Right atrium auricular region (tissue), 2 donors: ENCODE results near the gene SLC1A4. TPM values are rescaled to one million over a fixed set of nuclear protein-coding genes. Genes with fewer than 3 reads are reported as not detected.

Source experiments
- DNase-seq: peaks from one replicate; pipeline ENCODE4 v3.0.0-alpha.2; 2019; ENCODE audit warnings: low spot score
- H3K27ac ChIP-seq, 2 donors: fragments of 200-600 bp; sonication (generic); 1 replicate in 1 of 2; 2 replicates in 1 of 2; pipeline ENCODE4 v1.5.1; 2016 to 2019
- H3K27me3 ChIP-seq, 2 donors: fragments of 200-600 bp; sonication (generic); one replicate each; pipeline versions ENCODE4 v1.5.1 to v1.6.0; 2017 to 2019
- H3K36me3 ChIP-seq: fragments of 200-600 bp; sonication (generic); one replicate; pipeline ENCODE4 v1.5.1; 2016
- H3K4me1 ChIP-seq, 2 donors: fragments of 200-600 bp; sonication (generic); one replicate each; pipeline versions ENCODE4 v1.5.1 to v1.6.0; 2017 to 2019
- H3K4me3 ChIP-seq, 2 donors: fragments of 200-600 bp; sonication (generic); 1 replicate in 1 of 2; 2 replicates in 1 of 2; pipeline ENCODE4 v1.5.1; 2017 to 2019; ENCODE audit warnings: mild to moderate bottlenecking in 1 of 2, moderate library complexity in 1 of 2
- H3K9me3 ChIP-seq, 2 donors: fragments of 200-600 bp; sonication (generic); one replicate each; pipeline ENCODE4 v1.5.1; 2019
- total RNA-seq, 2 donors: library from RNA; depleted of rRNA; stranded (reverse); fragments of >200 nt; gene quantifications; one replicate each; pipeline ENCODE4 v1.1.0, GENCODE V29; 2016
- TF ChIP-seq, protein P1 (sequence below), 2 donors: fragments of 200-600 bp; sonication (generic); IDR thresholded peaks; one replicate each; pipeline ENCODE4 v1.5.1; 2019; ENCODE audit warnings: antibody characterized with exemption in 2 of 2

SLC1A4 gene
- total RNA-seq, 2 donors from 2014 or later, result 2.2 to 6.0 TPM

DNA sequence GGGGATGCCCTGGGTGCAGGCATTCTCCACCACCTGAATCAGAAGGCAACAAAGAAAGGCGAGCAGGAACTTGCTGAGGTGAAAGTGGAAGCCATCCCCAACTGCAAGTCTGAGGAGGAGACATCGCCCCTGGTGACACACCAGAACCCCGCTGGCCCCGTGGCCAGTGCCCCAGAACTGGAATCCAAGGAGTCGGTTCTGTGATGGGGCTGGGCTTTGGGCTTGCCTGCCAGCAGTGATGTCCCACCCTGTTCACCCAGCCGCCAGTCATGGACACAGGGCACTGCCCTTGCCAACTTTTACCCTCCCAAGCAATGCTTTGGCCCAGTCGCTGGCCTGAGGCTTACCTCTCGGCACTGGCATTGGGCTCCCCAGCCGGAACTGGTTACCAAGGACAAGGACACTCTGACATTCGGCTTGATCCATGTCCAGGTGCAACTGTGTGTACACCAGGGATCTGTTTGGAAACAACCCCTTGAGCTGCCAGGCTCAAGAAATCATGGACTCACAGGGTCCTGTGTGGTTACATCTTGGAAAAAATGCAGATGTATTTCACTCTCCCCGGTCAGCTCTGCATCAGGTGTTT, 31.8 kb downstream of the SLC1A4 start:
- TF ChIP-seq, protein P1, sequence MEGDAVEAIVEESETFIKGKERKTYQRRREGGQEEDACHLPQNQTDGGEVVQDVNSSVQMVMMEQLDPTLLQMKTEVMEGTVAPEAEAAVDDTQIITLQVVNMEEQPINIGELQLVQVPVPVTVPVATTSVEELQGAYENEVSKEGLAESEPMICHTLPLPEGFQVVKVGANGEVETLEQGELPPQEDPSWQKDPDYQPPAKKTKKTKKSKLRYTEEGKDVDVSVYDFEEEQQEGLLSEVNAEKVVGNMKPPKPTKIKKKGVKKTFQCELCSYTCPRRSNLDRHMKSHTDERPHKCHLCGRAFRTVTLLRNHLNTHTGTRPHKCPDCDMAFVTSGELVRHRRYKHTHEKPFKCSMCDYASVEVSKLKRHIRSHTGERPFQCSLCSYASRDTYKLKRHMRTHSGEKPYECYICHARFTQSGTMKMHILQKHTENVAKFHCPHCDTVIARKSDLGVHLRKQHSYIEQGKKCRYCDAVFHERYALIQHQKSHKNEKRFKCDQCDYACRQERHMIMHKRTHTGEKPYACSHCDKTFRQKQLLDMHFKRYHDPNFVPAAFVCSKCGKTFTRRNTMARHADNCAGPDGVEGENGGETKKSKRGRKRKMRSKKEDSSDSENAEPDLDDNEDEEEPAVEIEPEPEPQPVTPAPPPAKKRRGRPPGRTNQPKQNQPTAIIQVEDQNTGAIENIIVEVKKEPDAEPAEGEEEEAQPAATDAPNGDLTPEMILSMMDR (IDR thresholded peaks at IDR 0.05), result no peak
- DNase-seq, result no peak
- Histone ChIP-seq H3K4me1 (peaks cover 0 to 3% of the 10 kb centered on the region in 2 donors), H3K4me3 (no peak overlapping the region), H3K27ac (no peak overlapping the region), H3K27me3 (no peaks in the 10 kb centered on the region), H3K9me3 (no peaks in the 10 kb centered on the region), H3K36me3 (peaks cover 22% of the 10 kb centered on the region)

DNA sequence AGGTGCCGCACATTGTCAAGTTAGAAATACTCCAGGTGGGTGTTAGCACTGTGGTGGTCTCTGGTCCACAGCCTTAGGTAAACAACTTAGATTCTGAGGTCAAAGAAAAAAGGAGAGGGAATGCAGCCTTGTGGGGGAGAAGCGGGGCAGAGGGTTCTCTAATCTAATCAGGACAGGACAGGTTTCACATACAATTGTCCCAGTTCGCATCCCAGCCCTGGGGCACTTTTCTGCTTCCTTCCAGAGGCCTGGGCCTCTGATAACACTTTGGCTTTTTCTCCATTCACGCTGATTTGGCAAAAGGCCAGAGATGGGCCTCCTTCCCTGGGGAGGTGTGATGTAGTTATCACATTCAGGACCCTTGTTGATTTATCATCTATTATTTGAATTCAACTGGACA, 32.5 kb downstream of the SLC1A4 start:
- H3K4me1 ChIP-seq, result peaks cover 0 to 3% of the 10 kb centered on the region in 2 donors
- no peak overlapping the region for H3K4me3 ChIP-seq
- H3K27me3 ChIP-seq, result no peaks in the 10 kb centered on the region
- H3K36me3 ChIP-seq, result peaks cover 16% of the 10 kb centered on the region
- TF ChIP-seq, protein P1 (IDR thresholded peaks at IDR 0.05), result no peak
- H3K9me3 ChIP-seq, result no peaks in the 10 kb centered on the region
- no peak overlapping the region for H3K27ac ChIP-seq
- DNase-seq, result no peak

DNA sequence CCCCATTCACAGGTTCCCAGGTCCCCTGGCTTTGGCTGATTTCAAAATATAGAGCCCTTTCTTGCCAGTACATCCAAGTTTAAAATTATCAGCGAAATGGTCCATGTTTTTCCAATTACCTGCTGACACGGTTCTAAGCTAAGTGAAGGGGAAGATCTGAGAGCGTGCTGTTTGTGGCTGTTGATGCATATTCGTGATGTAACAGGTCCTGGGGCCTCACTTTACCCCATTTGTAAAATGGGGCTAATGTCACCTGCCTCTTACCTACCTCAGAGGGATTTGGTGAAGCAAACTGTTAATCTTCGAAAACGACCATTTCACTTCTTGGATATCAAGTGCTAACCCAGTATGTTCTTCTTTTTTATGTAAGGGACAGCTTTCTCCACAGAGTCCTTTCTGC, 33.0 kb downstream of the SLC1A4 start:
- Histone ChIP-seq H3K4me1 (peaks cover 0 to under 1% of the 10 kb centered on the region in 2 donors), H3K4me3 (no peak overlapping the region), H3K27ac (no peak overlapping the region), H3K36me3 (peaks cover 13% of the 10 kb centered on the region), H3K27me3 (no peaks in the 10 kb centered on the region), H3K9me3 (no peaks in the 10 kb centered on the region)
- DNase-seq, result no peak
- TF ChIP-seq, protein P1 (IDR thresholded peaks at IDR 0.05), result no peak

DNA sequence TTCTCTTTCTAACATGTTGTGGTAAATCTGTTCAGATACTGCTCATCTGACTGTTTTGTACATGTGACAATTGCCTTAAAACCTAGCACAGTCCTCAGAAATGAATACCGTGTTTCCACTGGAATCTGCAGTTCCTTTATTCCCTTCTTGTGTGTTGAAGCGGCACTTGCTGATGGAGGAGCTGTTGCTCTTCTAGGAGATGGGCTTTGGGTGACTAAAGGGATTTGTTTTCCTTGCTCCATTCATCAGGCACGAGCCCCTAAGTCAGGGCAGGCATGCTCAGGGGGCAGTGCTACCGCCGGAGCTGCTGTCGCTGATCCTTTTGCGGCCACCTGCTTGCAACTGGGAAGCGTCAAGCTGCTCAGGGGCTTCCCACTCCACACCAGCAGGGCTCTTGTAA, 34.5 kb downstream of the SLC1A4 start:
- peaks cover 0 to 7% of the 10 kb centered on the region in 2 donors for H3K4me1 ChIP-seq
- DNase-seq, result no peak
- H3K4me3 ChIP-seq, result no peak overlapping the region
- H3K27me3 ChIP-seq, result no peaks in the 10 kb centered on the region
- H3K27ac ChIP-seq, result no peak overlapping the region
- H3K36me3 ChIP-seq, result peaks cover 13% of the 10 kb centered on the region
- no peaks in the 10 kb centered on the region for H3K9me3 ChIP-seq
- TF ChIP-seq, protein P1 (IDR thresholded peaks at IDR 0.05), result no peak

DNA sequence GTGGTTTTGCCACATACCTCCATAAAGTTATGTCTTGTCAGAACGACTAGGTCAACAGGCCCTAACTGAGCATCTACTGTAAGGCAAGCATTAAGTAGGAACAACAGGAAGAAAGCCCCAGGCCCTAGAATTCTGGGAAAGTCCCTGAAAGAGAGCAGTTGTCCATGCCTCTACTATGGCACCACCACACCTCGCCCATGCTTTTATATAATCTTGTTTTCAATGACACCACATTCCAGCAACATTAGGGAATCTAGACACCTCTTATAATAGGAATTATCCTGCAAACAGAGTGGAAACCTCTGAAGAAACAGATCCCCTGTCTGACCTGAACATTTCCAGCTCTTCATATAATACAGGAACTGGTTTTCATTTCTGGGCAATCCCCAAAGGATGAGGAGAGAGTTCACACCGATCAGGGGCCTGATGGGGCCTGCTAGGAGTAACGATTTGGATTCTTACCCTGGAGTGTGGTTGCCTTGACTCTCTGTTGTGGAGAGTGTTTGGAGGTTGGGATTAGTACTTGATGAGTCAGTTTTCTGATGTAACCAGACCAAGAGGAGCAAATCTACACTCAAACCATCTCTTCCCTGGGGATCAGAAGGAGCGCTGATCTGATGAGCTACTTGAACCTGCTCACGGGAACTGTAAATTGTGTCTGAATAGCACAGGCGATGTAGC, 35.1 kb downstream of the SLC1A4 start:
- Histone ChIP-seq H3K9me3 (no peaks in the 10 kb centered on the region), H3K4me1 (peaks cover 0 to 7% of the 10 kb centered on the region in 2 donors), H3K27me3 (no peaks in the 10 kb centered on the region), H3K36me3 (peaks cover 13% of the 10 kb centered on the region), H3K4me3 (no peak overlapping the region), H3K27ac (no peak overlapping the region)
- DNase-seq, result no peak
- TF ChIP-seq, protein P1 (IDR thresholded peaks at IDR 0.05), result no peak
